GM21367 (cell line): Measurements from ENCODE around the gene LY6G5B.

Experiments used
- ATAC-seq: cut with Tn5 transposase; IDR thresholded peaks from one replicate; pipeline ENCODE4 v1.9.1; 2021; ENCODE audit not compliant: unreplicated experiment

Gene LY6G5B

GRCh38 chr6:31662124-31662723, 7.6 kb upstream of the LY6G5B start:
- ATAC-seq = no peak

- no peak for ATAC-seq
Observed at GRCh38 chr6:31663126-31663960, 6.4 kb upstream of the LY6G5B start.

GRCh38 chr6:31663961-31664789, 5.6 kb upstream of the LY6G5B start:
- no peak for ATAC-seq

- ATAC-seq = peak; percentile 32
Observed at GRCh38 chr6:31664790-31665500, 4.8 kb upstream of the LY6G5B start, which contains the start of gene GPANK1. Gene GPANK1, minus strand, starts transcription at chr6:31664997. Its CDS starts 519 bp downstream, at chr6:31664478.

GRCh38 chr6:31665501-31666336, 4.1 kb upstream of the LY6G5B start, which contains the start of gene CSNK2B:
Gene CSNK2B, plus strand, starts transcription at chr6:31666080. Its CDS starts 752 bp downstream, at chr6:31666832.
- ATAC-seq = peak; percentile 60

GRCh38 chr6:31666337-31666965, 3.3 kb upstream of the LY6G5B start:
- no peak for ATAC-seq

- ATAC-seq = no peak
Observed at GRCh38 chr6:31676322-31676903, 6.6 kb downstream of the LY6G5B start.

- no peak for ATAC-seq
Observed at GRCh38 chr6:31676904-31677303, 7.1 kb downstream of the LY6G5B start.

GRCh38 chr6:31677955-31678354, 8.2 kb downstream of the LY6G5B start:
- ATAC-seq = no peak

GRCh38 chr6:31680226-31681134, 10.7 kb downstream of the LY6G5B start, which contains the start of gene LY6G5C:
Gene LY6G5C, minus strand, starts transcription at chr6:31681067. Its CDS starts 694 bp downstream, at chr6:31680373.
- no peak for ATAC-seq

- no peak for ATAC-seq
Observed at GRCh38 chr6:31681135-31681671, 11.4 kb downstream of the LY6G5B start.

GRCh38 chr6:31683591-31683990, 13.8 kb downstream of the LY6G5B start:
- no peak for ATAC-seq

GRCh38 chr6:31686483-31686882, 16.7 kb downstream of the LY6G5B start:
- no peak for ATAC-seq

GRCh38 chr6:31687321-31687720, 17.5 kb downstream of the LY6G5B start:
- ATAC-seq = no peak

GRCh38 chr6:31687860-31688693, 18.3 kb downstream of the LY6G5B start:
- no peak for ATAC-seq

GRCh38 chr6:31689249-31690110, 19.7 kb downstream of the LY6G5B start:
- ATAC-seq = no peak
